ENCODE measurements around the gene KATNAL1.

KATNAL1 gene

DNA sequence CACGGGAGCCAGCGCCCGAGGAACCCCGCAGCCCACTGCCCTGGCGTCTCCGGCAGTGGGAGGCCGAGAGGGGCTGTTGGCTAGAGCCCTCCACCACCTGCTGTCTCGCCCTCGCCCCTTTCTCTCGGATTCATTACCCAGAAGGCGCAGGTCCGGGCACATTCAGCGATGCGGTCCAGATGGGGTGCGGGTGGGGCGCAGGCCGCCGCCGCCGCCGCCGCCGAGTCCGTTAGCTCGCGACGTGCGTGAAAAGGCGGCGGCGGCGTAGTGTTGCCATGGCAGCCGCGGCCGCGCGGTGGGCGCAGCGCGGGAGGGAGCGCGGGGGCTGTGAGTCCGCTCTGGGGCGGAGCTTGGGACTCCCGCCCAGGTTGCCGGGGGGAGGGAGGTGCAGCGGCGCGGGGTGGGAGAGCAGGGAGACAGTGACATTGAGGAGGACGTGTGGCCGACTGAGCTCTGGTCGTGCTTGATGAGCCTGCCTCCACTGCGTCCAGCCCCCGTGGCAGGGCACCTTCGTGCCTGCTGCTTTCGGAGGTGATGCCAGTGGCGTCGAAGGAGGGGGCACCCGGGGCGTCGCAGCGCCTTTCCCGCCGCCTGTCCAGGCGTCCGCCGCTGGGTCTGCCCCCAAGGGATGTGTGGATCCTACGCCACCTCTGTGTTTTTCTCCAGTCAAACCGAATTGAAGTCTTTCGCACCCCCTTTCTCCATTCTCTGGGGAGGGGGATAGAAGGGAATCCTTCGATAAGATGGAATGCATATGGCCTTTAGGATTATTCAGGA is at the start of gene KATNAL1:
KATNAL1 (minus strand) TSS at position 358 of the 777 bp plus-strand sequence. CDS start 23,774 bp downstream, outside the sequence.
- peak; percentile 44 for DNase-seq (ENCODE audit: low read depth)

DNA sequence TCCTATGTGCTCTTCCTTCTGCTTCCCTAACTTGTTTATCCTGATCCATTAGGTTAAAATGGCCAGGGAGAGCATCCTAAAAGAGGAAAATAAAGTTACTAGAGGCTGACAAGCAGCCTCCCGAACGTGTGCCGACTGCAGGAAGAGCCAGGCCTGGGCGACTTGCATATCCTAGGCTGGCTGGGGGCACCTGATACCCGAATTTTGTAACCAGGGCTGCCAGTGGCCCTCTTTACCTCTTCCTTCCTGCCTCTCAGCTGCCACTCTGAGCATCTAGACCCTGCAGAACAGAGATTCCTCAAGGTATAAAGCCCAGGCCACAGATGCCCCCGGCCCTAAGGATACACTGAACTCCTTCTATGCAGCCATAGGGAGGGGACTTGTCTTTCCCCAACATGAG is 48.5 kb upstream of the KATNAL1 start:
- no peak for DNase-seq (ENCODE audit: low read depth)

DNA sequence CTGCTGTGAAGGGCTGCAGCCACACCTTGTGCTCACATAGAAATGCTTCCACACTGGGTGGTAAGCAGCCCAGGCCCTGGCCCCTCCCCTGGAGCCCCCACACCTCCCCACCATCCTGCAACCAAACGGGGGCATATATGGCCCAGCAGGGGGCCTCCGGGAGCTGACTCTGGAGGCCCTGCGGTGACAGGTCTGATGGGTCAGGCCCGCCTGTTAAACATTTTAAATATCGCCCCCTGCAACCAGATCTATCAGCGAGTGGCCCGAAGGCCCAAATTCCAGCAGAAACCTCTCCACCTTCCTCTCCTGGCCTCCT is 48.0 kb upstream of the KATNAL1 start:
- DNase-seq (ENCODE audit: low read depth): no peak

DNA sequence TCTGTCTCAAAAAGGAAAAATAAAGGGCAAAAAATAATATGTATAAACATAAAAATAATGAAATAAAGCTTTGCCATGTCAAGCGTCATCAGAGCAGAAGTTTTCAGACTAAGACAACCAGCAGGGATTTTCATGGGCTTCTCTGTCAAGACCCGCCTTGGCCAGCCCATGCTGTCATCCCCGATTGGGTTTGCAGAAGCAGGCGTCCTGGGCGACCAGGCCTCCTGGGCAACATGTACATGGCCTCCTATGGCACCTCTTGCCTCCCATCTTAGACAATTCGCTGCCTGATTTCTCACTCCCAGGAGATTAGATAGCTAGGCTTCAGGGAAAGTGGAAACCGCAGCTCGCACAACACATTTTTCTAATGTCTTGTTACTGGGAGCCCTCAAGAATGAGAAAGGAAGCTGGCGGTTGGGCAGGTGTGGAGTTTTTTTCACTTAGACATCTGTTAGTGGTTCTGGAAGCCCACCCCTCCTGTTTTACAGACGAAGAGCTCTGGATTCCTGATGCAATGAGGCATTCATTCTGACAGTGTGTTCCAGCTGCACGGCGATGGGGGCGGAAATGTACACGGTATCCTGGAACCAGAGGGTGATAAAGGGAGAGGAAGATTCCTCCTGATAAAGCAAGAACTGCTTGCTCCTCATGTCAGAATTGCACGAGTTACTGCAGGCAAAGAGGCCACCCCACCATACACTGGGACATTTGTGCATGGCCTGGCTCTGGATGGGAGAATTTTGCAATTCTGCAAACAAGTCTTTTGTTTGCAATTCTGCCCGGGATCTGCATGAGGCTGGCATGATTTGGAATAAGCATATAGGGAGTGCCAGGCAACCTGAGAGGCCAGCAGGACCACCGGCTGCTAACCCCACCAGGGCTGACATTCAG is 47.4 kb upstream of the KATNAL1 start:
- no peak for DNase-seq (ENCODE audit: low read depth)

DNA sequence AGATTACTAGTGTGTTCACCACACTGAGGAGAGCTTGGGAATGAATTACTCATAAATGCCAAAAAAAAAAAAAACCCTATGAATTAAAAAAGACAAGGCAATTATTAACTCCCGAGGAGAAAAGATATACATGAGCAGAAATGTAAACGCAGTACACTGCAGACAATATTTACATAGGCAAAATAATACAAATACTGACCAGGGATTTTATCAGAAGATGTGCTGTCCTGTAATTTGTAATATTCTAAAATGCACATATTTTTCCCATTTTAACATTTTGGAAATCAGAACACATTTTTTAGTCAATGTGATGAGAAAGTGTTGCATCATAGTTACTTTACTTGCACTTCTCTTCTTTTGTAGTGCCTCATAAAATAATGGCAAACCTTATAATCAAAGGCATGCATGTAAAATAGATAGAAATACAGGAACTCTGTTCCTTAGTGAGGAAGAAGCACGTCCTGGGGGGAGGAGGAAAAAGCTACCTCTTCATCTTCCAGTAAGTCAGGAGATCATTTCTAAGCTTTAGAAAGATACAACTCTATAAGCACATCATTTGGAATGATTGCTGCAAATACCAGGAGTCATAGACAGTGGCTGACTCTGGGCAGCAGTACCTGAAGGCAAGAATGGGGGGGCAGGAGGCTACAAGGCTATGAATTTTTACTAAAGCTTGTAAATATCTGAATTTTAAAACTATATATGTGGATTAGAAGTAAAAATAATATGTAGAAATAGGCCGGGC is 46.3 kb upstream of the KATNAL1 start:
- no peak for DNase-seq (ENCODE audit: low read depth)

DNA sequence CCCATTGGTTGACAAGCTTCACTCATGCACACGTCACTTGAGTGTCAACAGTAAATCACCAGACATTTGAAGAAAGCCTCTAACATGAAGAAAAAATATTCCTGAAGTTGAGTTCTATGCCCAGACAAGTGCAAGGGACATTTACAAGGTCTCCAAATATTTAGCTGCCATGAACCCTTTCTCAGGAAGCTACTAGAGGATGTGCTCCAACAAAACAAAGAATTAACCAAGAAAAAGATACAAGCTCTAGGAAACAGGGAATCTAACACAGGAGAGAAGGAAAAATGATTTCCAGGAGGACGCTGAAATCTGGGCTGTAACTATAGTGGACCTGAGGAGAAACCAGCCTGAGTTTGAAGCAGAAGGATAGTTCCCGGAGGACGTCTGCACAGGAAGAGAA is 45.7 kb upstream of the KATNAL1 start:
- no peak for DNase-seq (ENCODE audit: low read depth)

DNA sequence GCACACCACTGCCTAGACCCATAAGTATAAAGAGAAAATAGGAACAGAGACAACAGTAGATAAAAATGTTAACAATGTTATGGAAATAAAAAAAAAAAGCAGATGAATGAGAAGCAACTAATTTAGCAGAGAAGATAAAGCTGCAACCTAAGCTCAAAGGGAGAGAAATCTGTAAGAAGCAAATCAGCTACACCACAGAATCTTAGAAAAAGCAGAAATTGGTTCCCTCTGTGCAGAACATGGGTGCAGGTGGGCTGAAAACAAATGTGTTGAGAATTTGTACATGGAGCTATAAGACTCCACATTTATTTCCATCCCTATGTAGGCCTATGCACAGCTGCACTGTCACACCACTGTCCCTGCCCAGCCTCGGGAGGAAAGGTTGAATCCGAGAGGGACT is 44.8 kb upstream of the KATNAL1 start:
- no peak for DNase-seq (ENCODE audit: low read depth)

DNA sequence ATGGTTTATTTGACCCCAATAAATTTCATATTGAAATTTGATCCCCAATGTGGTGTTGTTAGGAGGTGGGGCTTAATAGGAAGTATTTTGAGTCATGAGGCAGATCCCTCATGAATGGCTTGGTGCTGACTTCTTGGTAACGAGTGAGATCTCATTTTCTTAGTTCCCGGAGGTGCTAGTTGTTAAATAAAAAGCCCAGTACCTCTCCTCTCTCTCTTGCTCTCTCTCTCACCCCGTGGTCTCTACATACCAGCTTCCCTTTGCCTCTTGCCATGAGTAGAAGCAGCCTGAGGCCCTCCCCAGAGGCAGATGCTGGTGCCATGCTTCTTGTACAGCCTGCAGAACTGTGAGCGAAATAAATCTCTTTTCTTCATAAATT is 39.4 kb upstream of the KATNAL1 start:
- no peak for DNase-seq (ENCODE audit: low read depth)

DNA sequence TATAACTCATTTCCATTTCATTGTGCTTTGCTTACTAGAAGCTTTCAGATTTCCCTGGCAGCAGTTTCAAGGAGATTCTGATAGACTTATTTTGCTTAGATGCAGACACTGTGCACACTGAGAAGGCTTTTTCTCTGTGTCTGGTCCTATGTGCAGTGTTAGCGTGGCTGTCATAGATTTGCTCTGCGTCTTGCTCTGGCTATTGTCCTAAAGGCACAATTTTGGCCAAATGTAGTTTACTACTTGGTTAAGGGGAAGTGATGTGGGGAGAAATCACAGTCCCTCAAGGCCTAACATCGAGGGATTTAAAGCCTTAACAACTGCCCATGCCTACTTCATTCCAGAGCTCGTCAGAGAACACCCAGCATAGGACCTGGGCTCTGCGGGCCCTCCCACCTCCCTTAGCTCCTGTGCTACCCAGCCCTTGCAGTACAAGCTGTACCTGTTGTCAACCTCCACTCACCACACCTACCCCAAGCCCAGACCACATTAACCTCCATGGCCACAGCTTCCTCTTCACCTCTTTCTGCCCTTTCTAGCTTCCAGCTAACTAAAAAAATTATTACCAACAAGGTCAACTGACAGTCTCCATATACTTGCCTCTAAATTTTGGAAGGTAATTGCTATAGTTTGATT is 38.9 kb upstream of the KATNAL1 start:
- peak; percentile 6 for DNase-seq (ENCODE audit: low read depth)

DNA sequence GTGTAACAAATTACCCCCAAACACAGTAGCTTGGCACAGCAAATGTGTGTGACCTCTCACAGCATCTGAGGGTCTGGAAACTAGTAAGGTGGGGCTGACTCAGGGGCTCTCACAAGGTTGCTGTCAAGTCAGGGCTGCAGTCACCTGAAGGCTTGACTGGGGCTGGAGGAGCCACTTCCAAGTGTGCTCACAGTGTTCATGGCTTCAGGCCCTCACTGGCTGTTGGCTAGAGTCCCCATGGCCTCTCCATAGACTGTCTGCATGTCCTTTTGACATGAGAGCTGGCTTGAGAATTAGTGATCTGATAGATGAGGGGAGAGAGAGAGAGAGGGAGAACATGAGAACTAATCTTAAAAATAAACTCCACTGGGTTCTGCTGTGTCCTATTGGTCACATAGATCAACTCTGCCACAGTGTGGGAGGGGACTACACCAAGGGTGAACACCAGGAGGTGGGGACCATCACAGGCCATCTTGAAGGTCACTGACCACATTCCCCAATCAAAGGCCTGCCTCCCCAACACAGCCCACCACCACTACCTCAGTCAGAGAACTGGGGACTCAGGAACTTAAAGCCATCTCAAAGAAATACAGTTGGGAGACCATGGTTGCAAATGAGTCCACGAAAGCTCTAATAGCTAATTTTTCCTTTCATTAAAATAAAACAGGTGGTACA is 38.2 kb upstream of the KATNAL1 start:
- no peak for DNase-seq (ENCODE audit: low read depth)

DNA sequence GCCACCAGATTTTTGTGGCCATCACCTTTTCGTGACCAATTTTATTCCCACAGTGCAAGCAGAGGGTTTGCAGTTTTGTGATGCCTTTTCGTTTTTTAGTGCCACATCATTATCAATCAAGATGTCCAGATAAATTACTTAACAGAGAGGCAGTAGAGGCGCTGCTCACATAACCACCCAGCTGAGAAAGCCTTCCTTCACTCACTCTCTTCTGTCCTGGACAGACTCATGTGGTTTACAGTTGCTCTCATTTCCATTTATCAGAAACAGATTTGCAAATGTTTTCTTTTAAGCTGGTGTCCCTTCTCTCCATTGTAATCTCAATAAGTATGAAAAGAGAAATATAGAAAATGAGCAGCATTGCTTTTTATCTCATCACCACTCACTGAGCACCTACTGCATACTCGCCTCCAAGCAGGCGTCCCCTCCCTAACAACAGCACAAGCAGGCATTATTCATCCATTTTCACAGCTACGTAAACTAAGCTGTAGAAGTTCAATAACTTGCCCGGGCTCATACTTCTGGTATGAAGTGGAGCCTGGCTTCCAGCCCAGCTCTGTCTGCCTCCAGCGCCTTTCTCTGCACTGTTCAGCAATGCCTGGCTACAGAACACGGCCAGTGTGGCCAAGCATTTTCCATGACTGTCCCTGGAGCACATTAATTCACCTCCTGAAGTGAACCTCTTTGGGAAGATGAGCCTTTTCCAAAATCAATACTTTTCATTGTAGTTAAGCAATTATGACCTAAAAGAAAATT is 34.6 kb upstream of the KATNAL1 start:
- no peak for DNase-seq (ENCODE audit: low read depth)

DNA sequence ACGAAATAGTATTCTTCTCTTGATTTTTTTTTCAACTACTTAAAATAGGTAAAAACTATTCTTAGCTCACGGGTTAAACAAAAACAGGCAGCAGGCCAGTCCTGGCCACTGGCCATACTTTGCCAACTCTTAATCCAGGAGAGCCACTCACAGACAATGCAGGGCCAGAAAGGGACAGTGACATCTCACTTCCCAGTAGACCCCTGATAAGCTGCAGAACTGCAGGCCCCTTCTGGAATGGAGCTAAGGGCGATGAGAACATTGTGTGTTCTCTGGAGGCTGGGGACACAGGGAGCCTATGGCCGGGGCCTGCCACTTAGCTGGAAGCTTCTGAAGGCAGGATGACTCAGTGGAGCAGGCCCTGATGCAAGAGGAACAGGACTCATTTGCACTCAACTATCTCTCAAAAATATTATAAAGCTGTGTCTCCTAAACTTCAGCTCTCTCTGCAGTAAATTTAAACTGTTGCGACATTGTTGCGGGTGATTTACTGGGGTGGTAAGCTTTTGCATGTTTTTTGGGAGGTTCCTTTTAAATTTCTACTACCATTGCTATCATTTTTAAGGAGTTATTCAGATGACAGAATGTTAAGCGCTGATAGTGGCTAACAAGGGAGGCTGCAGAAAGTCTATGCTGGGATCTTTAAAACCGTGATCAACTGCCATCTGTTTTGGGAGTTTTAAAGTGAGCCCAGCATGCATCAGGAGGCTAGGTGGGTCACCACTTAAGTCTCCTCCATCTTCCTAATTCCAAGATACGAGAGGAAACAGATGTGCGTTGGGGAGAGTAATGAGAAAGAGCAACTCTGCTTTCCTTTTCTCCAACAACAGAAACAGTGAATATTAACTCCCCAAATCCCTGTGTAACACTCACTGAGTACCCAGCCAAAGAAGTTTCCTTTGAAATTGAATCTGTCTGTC is 33.2 kb upstream of the KATNAL1 start:
- no peak for DNase-seq (ENCODE audit: low read depth)

DNA sequence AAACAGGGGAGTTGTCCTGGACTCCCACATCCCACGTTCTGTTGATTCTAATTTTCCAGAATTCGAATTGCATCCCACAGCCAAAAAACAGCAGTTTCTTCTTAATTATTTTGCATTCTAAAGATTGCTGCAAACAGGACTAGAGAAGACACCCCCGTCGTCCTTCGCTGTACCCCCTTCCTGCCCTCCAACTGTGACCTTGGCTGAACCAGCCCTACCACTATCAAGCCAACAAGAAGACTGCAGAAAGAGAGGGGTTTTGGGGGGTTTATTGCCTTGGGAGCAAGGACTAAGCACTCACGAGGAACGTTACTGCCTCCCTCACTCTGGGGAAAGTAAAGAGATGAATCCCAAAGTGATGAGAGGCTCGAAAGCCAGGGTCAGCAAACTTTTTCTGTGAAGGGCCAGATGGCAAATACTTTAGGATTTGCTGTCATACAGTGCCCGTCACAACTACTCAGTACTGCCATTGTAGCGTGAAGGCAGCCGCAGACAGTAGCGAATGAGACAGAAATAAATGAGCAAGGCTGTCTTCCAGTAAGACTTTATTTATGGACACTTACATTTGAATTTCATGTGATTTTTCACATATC is 32.5 kb upstream of the KATNAL1 start:
- no peak for DNase-seq (ENCODE audit: low read depth)

DNA sequence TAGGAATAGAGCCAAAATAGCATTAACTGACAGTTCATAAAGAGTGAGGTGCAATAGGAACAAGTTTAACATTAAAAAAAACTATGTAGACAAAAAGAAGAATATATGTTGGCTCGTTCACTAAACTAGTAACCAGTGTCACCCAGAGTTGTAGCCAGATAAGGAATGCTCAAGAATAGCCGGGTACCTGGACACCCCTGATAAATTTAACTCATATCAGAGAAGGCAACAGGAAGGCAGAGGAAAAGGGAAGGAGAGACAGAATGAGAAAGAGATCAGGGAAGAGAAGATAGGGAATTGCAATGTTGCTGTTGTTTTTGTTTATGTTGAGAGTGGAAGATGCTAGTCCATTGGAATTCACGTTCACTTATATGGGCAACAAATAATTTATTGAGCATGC is 31.6 kb upstream of the KATNAL1 start:
- no peak for DNase-seq (ENCODE audit: low read depth)

DNA sequence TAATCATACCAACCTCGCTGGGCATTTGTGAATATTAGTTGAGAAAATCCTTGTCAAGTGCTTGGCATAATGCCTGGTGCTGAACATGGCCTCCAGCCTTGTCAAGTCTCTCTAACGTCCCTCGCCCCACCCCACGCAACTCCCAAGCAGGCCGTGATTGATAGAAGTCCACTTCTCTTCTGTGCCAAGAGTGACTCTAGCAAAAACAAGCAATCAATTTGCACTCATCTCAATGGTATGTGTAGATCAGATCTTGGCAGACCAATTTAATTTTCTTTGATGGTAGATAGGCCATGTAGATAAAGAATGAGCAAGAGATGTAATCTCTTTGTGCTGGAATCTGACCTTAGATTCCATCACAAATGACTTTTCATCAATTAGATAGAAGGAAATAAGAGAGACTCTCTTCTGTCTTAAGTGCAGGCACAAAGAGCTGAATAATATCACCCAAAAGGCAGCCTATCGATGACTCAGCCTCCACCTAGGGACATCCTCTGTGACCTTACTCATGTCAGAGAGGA is 31.0 kb upstream of the KATNAL1 start:
- DNase-seq (ENCODE audit: low read depth): no peak

DNA sequence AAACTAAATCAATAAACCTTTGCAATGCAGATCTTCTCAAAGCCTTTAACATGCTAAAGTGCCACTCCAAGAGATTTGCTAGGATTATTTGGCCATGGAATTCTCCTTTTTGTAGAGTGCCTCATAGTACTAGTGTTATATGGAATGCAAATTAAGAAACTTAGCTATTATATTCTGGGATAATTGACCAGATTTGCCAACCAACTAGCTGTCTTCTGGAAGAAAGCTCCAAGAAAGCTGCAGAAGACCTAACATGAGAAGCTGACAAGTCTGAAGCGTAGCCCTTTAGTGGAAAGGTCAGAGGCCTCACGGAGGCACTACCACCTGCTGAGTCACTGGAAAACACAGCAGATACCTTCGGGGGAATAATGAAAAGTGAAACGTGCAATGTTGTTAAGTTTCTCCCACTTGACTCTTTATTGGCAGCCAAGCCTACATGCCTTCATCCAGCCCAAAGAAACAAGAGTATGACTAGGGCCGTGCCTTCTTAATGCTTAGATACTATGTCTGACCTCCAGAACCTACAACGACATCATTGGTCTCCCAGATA is 29.8 kb upstream of the KATNAL1 start:
- DNase-seq (ENCODE audit: low read depth): no peak

DNA sequence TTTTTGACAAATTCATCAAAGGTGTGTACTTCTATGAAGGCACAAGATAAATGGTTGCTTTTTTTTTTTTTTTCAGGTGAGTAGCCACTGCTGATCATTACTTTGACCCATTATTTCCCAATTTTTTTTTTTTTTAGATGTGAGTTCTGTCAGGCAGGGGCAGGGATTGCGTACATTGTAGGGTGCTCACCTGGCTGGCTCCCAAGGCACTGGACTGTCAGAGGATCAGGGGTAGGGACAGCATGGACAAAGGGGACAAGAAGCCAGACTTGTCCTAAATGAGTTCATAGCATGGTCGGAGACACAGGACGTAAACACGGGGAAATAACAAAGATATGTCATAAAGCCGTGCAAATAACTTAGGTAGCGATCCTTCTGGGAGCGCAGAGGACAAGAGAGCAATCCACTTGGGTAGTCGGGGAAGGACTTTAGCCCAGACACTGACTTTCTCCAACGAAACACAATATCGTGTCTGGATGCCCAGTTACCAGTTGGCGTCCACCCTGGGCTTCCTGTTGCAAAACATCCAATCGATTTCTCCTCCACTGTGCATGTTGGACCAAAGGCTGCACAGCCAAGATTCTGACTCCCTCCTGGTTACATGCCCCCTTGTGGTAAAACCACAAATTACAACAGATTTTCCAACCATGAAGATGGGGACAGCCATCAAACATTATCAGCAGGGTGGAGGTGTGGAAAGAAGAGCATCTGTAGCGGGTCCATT is 27.5 kb upstream of the KATNAL1 start:
- DNase-seq (ENCODE audit: low read depth): no peak

DNA sequence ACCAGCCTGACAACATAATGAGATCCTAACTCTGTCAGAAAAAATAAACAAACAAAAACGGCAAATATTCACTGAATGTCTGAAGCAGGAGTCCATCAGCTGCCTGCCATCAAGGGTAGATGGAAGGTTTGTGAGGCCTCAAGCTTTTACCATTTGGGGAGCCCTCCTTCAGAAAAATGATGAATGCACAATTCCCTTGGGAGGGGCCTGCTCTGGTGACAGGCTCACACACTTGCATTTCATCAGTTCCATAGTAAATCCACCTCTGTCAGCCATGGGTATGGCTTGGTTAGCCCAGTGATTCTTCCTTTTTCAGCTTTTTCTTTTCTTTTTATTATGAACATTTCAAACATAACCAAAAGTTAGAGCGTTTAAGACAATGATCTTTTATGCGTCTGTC is 26.3 kb upstream of the KATNAL1 start:
- DNase-seq (ENCODE audit: low read depth): no peak

All from stimulated activated CD8-positive, alpha-beta memory T cell treated with anti-CD3 and anti-CD28 coated beads, Interleukin-15, amount 100 ng/mL, for 24 hours (primary cell).